Measurements from ENCODE around the gene ULBP2.

GRCh38 chr6:149969635-149970034 lies 27.8 kb downstream of the ULBP2 start:
- no peak for TF ChIP-seq CTCF (IDR thresholded peaks at IDR 0.05)
- no peak for TF ChIP-seq FOXK1 (CRISPR knock-in tag; IDR thresholded peaks at IDR 0.05)
- no peak for TF ChIP-seq ZNF416 (CRISPR knock-in tag; IDR thresholded peaks at IDR 0.05)
- TF ChIP-seq NR2C2 (CRISPR knock-in tag; IDR thresholded peaks at IDR 0.05) = no peak
- no peak for TF ChIP-seq MAX (CRISPR knock-in tag; IDR thresholded peaks at IDR 0.05)
- TF ChIP-seq, protein P1, sequence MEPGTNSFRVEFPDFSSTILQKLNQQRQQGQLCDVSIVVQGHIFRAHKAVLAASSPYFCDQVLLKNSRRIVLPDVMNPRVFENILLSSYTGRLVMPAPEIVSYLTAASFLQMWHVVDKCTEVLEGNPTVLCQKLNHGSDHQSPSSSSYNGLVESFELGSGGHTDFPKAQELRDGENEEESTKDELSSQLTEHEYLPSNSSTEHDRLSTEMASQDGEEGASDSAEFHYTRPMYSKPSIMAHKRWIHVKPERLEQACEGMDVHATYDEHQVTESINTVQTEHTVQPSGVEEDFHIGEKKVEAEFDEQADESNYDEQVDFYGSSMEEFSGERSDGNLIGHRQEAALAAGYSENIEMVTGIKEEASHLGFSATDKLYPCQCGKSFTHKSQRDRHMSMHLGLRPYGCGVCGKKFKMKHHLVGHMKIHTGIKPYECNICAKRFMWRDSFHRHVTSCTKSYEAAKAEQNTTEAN (CRISPR knock-in tag; IDR thresholded peaks at IDR 0.05) = no peak
- TF ChIP-seq FOXP4 (CRISPR knock-in tag; IDR thresholded peaks at IDR 0.05) = no peak
- TF ChIP-seq, protein P2, sequence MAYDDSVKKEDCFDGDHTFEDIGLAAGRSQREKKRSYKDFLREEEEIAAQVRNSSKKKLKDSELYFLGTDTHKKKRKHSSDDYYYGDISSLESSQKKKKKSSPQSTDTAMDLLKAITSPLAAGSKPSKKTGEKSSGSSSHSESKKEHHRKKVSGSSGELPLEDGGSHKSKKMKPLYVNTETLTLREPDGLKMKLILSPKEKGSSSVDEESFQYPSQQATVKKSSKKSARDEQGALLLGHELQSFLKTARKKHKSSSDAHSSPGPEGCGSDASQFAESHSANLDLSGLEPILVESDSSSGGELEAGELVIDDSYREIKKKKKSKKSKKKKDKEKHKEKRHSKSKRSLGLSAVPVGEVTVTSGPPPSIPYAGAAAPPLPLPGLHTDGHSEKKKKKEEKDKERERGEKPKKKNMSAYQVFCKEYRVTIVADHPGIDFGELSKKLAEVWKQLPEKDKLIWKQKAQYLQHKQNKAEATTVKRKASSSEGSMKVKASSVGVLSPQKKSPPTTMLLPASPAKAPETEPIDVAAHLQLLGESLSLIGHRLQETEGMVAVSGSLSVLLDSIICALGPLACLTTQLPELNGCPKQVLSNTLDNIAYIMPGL (CRISPR knock-in tag; IDR thresholded peaks at IDR 0.05) = no peak
- TF ChIP-seq, protein P3, sequence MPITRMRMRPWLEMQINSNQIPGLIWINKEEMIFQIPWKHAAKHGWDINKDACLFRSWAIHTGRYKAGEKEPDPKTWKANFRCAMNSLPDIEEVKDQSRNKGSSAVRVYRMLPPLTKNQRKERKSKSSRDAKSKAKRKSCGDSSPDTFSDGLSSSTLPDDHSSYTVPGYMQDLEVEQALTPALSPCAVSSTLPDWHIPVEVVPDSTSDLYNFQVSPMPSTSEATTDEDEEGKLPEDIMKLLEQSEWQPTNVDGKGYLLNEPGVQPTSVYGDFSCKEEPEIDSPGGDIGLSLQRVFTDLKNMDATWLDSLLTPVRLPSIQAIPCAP (CRISPR knock-in tag; IDR thresholded peaks at IDR 0.05) = no peak
- TF ChIP-seq AFF4 (CRISPR knock-in tag; IDR thresholded peaks at IDR 0.05; ENCODE audit: borderline replicate concordance) = no peak
- TF ChIP-seq FOXJ3 (CRISPR knock-in tag; IDR thresholded peaks at IDR 0.05; ENCODE audit: borderline replicate concordance) = no peak
- no peak for TF ChIP-seq IRF2 (CRISPR knock-in tag; IDR thresholded peaks at IDR 0.05; ENCODE audit: borderline replicate concordance, low read depth)
- TF ChIP-seq TEAD4 (CRISPR knock-in tag; IDR thresholded peaks at IDR 0.05) = no peak

All from WTC11 (cell line).